ENCODE results near the gene PLA2G4B. TPM values are rescaled to one million over a fixed set of nuclear protein-coding genes. Genes with fewer than 3 reads are reported as not detected.
A peak's percentile ranks its signal among the peaks of the same experiment; 100 is the strongest.

The PLA2G4B gene
- total RNA-seq, result 0.26 and 0.85 TPM in 2 replicates

GRCh38 chr15:41838400-41838897 is at the start of gene PLA2G4B:
TSS of gene PLA2G4B (plus strand) at chr15:41838847. CDS start at chr15:41838914, 67 bp downstream.
- no peak for DNase-seq (ENCODE audit: low read depth, low spot score)

DNA sequence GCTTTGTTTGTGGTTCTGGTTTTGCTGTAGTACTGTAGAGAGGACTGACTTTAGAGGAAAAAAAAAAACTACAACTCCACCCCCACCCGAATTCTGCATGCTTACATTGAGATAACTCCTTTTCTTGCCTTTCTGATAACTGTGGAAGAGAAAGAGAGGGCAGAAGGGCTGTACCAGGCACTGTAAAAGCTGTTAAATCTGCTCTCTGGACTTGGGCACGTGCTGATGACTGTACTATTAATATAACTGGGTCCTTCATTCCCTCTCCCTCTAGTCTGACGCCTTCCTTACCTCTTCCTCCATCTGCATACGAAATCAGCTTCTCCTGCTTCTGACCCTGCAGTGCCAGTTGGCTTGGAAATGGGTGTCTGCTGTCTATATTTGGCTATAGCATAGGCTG is 49.4 kb upstream of the PLA2G4B start:
- no peak for DNase-seq (ENCODE audit: low read depth, low spot score)

DNA sequence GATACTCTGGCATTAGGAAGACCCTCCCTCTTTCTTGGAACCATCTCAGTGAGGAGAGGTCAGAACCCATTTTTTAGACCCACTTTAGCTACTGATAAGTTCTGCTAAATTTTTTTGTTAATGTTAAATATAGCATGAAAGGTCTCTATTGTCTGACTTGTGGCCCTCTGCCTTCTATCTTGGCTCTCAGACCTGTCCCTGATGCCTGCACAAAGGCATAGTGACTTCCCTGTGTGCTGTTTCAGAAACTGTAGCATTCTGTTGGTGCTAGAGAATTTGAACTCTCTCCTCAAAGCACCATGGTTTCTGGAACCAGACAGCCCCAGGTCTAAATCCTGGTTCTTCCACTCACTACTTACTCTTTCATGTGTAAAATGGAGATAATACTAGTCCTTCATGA is 49.0 kb upstream of the PLA2G4B start:
- no peak for DNase-seq (ENCODE audit: low read depth, low spot score)

DNA sequence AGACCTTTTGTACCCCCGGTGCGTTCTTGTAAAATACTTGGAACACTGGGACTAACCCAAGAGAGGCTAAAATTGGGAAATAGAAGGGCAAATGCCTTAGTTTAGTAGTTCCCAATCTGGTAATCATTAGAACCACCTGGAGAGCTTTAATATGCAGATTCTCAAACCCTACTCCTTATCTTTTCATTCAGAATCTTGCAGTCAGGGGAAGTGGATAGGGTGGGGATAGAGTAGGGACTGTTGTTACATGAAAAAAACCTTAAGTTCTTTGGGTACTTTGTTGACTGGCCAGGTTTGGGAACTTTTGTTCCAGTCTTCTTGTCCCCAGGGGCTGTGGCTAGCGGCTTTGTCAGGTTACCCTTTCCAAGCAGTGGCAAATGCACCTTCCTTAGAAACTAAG is 48.5 kb upstream of the PLA2G4B start:
- no peak for DNase-seq (ENCODE audit: low read depth, low spot score)

DNA sequence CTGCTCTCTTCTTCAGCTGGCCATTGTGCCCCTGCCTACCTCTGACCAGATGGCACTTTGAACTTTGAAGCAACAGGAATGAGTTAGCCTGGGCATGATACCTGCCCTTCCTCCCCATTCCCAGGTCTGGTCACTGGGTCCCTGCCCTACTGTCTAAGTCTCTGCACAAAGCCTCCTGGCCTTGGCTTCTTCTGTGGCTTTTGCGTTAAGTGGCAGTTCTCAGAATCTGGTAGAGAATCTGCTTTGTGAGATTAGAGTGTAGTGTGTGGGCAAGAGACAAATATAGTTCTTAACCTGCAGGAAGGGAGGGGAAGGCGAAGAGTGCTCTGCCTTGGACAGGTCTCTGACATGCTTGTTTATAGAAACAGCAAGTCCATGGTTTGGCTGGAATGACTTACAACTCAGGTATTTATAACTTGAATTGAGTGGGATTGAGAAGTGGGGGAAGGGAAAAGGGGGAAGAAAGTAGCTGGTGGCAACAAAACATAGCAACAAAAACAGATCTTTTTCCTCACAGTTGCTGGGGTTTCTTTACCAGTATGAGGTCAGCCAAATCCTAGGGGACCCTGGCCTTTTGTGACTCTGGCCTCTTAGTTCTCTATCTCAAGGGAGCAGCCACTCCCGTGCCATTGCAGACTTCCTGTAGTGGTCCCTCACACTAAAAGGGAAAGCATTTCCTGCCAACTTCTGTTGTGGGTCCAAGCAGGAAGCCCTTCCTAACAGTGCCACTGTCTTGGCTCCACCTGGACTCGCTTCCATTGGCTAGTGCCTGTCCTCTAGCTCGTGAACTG is 47.7 kb upstream of the PLA2G4B start:
- DNase-seq (ENCODE audit: low read depth, low spot score), result peak; percentile 74

- no peak for DNase-seq (ENCODE audit: low read depth, low spot score)
Observed at GRCh38 chr15:41791547-41791937, 47.1 kb upstream of the PLA2G4B start.

DNA sequence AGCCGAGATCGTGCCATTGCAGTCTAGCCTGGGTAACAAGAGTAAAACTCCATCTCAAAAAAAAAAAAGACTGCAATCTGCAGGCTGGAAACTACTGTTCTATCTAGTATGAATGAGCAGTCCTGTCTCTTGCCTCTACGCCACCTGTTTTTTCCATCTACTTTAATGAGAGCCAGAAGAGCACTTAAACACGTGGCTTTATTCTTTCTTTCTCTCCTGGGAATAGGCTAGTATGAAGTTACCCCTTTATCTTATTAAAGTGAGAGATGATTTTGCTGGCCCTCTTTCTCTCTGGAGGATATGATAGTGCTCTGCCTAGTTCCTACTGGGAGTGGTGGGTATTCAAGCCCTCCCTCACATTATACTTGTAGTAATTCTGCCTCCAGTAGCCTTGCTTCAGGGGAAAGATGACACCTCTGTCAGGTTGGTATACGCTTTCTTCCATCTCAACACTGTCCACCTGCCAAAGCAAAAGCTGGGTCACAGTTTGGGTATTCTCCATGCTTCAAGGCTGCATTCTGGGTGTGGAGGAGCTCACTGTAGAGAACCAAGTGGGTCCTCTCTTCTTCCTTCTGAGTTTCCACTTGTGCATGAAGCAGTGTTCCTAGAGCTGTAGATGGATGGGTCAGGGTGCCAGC is 46.5 kb upstream of the PLA2G4B start:
- no peak for DNase-seq (ENCODE audit: low read depth, low spot score)

DNA sequence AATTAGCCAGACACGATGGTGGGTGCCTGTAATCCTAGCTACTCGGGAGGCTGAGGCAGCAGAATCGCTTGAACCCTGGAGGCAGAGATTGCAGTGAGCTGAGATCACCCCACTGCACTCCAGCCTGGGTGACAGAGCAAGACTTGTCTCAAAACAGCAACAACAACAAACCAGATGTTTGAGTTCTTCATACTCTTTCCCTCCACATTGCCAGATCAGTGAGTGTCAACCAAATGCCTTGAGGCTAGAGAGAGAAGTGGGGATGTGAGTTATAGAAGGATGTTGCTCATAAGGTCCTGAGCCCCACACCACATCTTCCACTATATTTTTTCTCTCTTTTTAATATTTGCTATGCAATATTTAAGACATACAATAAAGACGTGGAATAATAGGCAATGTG is 44.6 kb upstream of the PLA2G4B start:
- DNase-seq (ENCODE audit: low read depth, low spot score), result no peak

DNA sequence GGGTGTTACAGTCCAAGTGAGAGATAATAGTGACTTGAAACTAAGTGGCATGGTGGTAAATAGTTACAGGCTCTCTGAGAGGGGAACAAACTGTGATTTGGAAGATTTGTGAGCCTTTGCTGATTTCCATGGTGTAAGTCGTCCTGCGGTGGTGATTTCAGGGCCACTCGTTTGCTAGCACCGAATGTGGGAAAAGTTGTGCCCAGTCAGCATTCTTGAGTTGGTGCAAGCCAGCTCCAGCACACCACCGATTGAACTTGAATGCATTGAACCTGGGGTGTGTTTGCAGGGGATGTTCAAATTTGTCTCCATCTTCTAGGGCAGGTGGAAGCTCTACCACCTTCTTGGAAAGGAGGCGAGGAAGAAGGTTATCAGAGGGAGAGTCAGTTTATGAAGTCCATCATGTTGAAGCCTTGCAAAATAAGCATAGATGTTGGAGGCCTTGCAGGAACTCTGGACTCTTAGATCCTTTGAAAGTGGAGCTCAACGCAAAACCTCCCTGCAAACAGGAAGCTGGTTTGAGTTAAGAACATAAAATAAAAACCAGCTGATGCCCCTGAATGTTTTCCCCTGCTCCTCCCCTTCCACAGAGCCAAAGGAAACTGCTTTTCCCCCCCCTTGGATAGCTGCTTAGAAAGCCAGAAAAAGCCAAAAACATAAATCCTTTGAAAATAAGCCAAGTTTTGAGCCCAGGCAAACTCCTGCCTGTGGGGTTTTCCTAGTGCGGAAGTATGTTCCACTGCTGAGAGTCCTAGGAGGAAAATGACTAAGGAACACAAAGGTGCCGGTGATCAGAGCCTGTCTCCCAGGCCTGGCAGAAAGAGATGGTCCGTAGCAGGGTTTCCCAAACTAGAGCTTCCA is 42.4 kb upstream of the PLA2G4B start:
- DNase-seq (ENCODE audit: low read depth, low spot score), result no peak

- no peak for DNase-seq (ENCODE audit: low read depth, low spot score)
Observed at GRCh38 chr15:41797201-41797944, 41.3 kb upstream of the PLA2G4B start.

- DNase-seq (ENCODE audit: low read depth, low spot score), result no peak
Observed at GRCh38 chr15:41798607-41799487, 39.8 kb upstream of the PLA2G4B start.

- DNase-seq (ENCODE audit: low read depth, low spot score), result no peak
Observed at GRCh38 chr15:41799488-41799805, 39.2 kb upstream of the PLA2G4B start.

DNA sequence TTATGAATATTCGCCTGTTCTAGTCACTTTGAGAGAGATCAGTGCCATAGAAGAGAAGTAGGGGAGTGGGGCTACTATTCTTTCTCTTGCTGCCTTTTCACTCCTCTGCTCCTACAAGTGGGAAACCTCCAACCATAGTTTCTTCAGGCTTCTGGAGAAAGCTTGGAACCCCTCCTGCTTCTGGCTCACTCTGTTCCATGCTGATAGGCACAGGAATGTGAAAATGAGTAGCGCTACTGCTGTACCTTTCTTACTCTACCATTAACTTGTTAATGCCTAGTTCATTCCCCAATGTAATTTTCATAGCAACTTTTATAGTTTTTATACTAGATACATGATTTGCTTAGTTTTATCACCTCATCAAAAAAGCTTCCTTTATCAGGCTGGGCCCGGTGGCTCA is 37.5 kb upstream of the PLA2G4B start:
- no peak for DNase-seq (ENCODE audit: low read depth, low spot score)

GRCh38 chr15:41801850-41802455 is 36.7 kb upstream of the PLA2G4B start:
- DNase-seq (ENCODE audit: low read depth, low spot score), result no peak

DNA sequence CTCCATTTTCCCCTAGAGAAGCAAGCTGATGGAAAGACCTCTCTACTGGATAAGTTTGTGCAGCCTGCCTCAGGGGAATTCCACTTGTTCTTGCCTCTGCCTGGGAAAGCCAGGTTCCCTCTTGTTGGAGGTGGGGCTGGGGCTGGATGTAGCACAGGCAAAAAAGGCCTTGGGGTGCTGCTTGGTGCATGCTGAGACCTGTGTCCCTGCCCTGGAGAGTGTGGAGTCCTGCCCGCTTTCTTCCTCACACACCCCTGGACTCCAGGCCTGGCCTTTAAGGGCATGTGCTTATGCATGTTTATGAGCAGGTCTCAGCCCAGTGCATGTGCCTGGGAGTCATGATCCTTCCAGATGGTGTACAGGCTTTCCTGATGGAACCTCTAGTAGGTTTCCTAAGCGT is 34.3 kb upstream of the PLA2G4B start:
- DNase-seq (ENCODE audit: low read depth, low spot score), result no peak

- peak; percentile 45 for DNase-seq (ENCODE audit: low read depth, low spot score)
Observed at GRCh38 chr15:41804916-41805666, 33.6 kb upstream of the PLA2G4B start.

DNA sequence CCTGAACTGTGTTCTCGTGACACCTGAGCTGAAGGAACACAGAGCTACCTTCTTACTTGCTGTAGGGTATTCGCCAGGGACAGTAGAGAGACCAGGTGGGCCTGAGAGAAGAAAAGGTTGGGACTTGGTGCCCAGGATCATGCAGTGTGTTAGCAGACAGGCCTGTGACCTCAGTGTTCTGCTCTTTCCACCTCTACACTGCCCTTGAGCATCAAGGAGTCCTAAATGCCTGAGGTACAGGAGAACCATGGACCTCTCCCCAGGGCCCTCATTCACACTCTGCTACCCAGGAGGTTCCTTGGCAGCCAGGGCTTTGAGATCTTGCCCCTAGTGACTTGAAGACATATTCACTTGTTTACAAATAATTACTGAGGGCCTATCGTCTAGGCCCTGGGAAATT is 32.9 kb upstream of the PLA2G4B start:
- DNase-seq (ENCODE audit: low read depth, low spot score), result no peak

- DNase-seq (ENCODE audit: low read depth, low spot score), result no peak
Observed at GRCh38 chr15:41806291-41807181, 32.1 kb upstream of the PLA2G4B start.
